Measurements from ENCODE around the gene CDC37. TPM values are rescaled to one million over a fixed set of nuclear protein-coding genes. Genes with fewer than 3 reads are reported as not detected.

CDC37 gene
- polyA plus RNA-seq, 2 of the 4 experiments (the other 2 are of a cell fraction), result 152 to 214 TPM

DNA sequence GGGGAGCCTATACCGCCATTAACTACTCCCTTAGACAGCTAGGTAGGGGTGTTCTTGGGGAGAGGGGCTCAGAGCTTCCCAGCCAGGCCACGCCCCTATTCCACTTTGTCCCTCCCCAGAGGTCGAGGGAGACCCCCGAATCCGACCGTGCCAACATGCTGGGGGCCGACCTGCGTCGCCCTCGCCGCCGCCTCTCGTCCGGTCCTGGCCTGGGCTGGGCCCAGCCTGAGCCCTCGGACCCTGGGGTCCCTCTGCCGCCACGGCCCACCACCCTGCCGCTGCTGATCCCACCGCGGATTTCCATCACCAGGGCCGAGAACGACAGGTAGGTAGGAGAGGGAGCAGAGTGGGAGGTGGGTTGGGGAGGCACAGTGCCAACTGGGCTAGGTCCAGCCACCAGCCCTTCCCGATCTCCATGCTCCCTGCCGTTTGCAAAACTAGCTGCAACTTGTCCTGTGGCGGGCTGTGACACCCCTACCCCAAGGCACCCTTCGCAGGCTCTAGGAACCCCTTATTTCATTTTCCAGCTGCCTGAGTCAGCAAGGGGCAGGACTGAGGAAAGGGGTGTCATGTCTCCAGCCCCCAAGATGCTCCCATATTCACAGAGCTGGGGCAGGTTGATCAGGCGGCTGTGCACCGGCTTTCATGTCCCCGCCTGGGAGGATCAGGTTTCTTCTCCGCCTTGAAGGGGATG is 14.3 kb upstream of the CDC37 start:
- DNase-seq (ENCODE audit: low read depth in 1 of 2, low spot score in 1 of 2), result no peak
- Histone ChIP-seq H3K9me3 (0 out of 3 replicates have a peak, but pooled peaks cover 4% of the 10 kb centered on the region), H3K4me3 (no peak overlapping the region; the same call in 2 of the 3 replicates), H3K27ac (peak overlapping the region; percentile 65 to 86; a peak in 5 of 6 replicates), H3K4me1 (peaks cover 24% of the 10 kb centered on the region), H3K4me2 (peak overlapping the region; percentile 95)
- CTCF ChIA-PET, result interaction anchor here (0.5 to 7.1 kb wide), 21 partner anchors 10 to 302 kb away, joined by 3 to 172 read pairs (median 3); partner anchors contain the start of genes CDC37 and DNM2
- POLR2A ChIA-PET, result interaction anchor here (0.6 to 0.7 kb wide), 2 partner anchors 14 to 118 kb away, joined by 3 to 8 read pairs; partner anchors contain the start of gene CDC37
- no peak for FAIRE-seq
- ATAC-seq, result peak in 1 of 2 experiments; percentile 30; a peak in 3 of 6 replicates
- TF ChIP-seq NPAS2 (CRISPR knock-in tag; IDR thresholded peaks at IDR 0.05; ENCODE audit: borderline replicate concordance) (no peak), KDM1A (IDR thresholded peaks at IDR 0.05; ENCODE audit: low read depth) (no peak), NR3C1 (IDR thresholded peaks at IDR 0.05) (no peak), MAX (IDR thresholded peaks at IDR 0.05) (no peak), PHF8 (IDR thresholded peaks at IDR 0.05; ENCODE audit: borderline replicate concordance, low read depth) (no peak), ELK1 (IDR thresholded peaks at IDR 0.05; ENCODE audit: low read depth, low read length) (no peak), SREBF2 (IDR thresholded peaks at IDR 0.05) (no peak), KDM5A (IDR thresholded peaks at IDR 0.05) (no peak), EP300 (IDR thresholded peaks at IDR 0.05) (no peak), CEBPB (IDR thresholded peaks at IDR 0.05) (no peak), JUN (IDR thresholded peaks at IDR 0.05) (no peak), JUNB (IDR thresholded peaks at IDR 0.05) (no peak), USF2 (IDR thresholded peaks at IDR 0.05) (no peak)
- TF ChIP-seq, protein P1, sequence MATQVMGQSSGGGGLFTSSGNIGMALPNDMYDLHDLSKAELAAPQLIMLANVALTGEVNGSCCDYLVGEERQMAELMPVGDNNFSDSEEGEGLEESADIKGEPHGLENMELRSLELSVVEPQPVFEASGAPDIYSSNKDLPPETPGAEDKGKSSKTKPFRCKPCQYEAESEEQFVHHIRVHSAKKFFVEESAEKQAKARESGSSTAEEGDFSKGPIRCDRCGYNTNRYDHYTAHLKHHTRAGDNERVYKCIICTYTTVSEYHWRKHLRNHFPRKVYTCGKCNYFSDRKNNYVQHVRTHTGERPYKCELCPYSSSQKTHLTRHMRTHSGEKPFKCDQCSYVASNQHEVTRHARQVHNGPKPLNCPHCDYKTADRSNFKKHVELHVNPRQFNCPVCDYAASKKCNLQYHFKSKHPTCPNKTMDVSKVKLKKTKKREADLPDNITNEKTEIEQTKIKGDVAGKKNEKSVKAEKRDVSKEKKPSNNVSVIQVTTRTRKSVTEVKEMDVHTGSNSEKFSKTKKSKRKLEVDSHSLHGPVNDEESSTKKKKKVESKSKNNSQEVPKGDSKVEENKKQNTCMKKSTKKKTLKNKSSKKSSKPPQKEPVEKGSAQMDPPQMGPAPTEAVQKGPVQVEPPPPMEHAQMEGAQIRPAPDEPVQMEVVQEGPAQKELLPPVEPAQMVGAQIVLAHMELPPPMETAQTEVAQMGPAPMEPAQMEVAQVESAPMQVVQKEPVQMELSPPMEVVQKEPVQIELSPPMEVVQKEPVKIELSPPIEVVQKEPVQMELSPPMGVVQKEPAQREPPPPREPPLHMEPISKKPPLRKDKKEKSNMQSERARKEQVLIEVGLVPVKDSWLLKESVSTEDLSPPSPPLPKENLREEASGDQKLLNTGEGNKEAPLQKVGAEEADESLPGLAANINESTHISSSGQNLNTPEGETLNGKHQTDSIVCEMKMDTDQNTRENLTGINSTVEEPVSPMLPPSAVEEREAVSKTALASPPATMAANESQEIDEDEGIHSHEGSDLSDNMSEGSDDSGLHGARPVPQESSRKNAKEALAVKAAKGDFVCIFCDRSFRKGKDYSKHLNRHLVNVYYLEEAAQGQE (IDR thresholded peaks at IDR 0.05), result no peak
- TF ChIP-seq, protein P2, sequence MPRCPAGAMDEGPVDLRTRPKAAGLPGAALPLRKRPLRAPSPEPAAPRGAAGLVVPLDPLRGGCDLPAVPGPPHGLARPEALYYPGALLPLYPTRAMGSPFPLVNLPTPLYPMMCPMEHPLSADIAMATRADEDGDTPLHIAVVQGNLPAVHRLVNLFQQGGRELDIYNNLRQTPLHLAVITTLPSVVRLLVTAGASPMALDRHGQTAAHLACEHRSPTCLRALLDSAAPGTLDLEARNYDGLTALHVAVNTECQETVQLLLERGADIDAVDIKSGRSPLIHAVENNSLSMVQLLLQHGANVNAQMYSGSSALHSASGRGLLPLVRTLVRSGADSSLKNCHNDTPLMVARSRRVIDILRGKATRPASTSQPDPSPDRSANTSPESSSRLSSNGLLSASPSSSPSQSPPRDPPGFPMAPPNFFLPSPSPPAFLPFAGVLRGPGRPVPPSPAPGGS (IDR thresholded peaks at IDR 0.05), result no peak
- TF ChIP-seq, protein P3, sequence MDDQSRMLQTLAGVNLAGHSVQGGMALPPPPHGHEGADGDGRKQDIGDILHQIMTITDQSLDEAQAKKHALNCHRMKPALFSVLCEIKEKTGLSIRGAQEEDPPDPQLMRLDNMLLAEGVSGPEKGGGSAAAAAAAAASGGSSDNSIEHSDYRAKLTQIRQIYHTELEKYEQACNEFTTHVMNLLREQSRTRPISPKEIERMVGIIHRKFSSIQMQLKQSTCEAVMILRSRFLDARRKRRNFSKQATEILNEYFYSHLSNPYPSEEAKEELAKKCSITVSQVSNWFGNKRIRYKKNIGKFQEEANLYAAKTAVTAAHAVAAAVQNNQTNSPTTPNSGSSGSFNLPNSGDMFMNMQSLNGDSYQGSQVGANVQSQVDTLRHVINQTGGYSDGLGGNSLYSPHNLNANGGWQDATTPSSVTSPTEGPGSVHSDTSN (IDR thresholded peaks at IDR 0.05), result no peak
- TF ChIP-seq, protein P4, sequence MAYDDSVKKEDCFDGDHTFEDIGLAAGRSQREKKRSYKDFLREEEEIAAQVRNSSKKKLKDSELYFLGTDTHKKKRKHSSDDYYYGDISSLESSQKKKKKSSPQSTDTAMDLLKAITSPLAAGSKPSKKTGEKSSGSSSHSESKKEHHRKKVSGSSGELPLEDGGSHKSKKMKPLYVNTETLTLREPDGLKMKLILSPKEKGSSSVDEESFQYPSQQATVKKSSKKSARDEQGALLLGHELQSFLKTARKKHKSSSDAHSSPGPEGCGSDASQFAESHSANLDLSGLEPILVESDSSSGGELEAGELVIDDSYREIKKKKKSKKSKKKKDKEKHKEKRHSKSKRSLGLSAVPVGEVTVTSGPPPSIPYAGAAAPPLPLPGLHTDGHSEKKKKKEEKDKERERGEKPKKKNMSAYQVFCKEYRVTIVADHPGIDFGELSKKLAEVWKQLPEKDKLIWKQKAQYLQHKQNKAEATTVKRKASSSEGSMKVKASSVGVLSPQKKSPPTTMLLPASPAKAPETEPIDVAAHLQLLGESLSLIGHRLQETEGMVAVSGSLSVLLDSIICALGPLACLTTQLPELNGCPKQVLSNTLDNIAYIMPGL (CRISPR knock-in tag; IDR thresholded peaks at IDR 0.05; ENCODE audit: borderline replicate concordance), result no peak
- TF ChIP-seq, protein P5, sequence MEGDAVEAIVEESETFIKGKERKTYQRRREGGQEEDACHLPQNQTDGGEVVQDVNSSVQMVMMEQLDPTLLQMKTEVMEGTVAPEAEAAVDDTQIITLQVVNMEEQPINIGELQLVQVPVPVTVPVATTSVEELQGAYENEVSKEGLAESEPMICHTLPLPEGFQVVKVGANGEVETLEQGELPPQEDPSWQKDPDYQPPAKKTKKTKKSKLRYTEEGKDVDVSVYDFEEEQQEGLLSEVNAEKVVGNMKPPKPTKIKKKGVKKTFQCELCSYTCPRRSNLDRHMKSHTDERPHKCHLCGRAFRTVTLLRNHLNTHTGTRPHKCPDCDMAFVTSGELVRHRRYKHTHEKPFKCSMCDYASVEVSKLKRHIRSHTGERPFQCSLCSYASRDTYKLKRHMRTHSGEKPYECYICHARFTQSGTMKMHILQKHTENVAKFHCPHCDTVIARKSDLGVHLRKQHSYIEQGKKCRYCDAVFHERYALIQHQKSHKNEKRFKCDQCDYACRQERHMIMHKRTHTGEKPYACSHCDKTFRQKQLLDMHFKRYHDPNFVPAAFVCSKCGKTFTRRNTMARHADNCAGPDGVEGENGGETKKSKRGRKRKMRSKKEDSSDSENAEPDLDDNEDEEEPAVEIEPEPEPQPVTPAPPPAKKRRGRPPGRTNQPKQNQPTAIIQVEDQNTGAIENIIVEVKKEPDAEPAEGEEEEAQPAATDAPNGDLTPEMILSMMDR (IDR thresholded peaks at IDR 0.05), result no peak
- WGBS (ENCODE audit: missing lambda C conversion rate), result 14% methylated on average over 13 of the region's 30 CpGs
